Lung (tissue), 12 donors: ENCODE data around the gene TGFB3. TPM values are rescaled to one million over a fixed set of nuclear protein-coding genes. Genes with fewer than 3 reads are reported as not detected.

ENCODE experiments used
- ATAC-seq: fragments of 200-7000 bp; cut with Tn5 transposase; one replicate; pipeline ENCODE4 v1.9.1; 2020; ENCODE audit warnings: moderate number of reproducible peaks; ENCODE audit not compliant: insufficient read depth, low FRiP score
- DNase-seq, 3 donors: peaks; one replicate each; pipeline ENCODE4 v3.0.0-alpha.2; 2013 to 2017
- H3K27ac ChIP-seq, 2 donors: one replicate each; pipeline ENCODE4 v1.5.1; 2013; ENCODE audit warnings: mild to moderate bottlenecking in 2 of 2, moderate library complexity in 2 of 2, control low read depth in 1 of 2, inconsistent platforms in 1 of 2, low read depth in 1 of 2, low read length in 1 of 2
- H3K27me3 ChIP-seq, 3 donors: one replicate each; pipeline ENCODE4 v1.5.1; 2013; ENCODE audit warnings: low read length in 2 of 3; ENCODE audit not compliant: control insufficient read depth in 3 of 3, insufficient read depth in 3 of 3
- H3K36me3 ChIP-seq, 4 donors: one replicate each; pipeline ENCODE4 v1.5.1; 2013; ENCODE audit warnings: low read length in 4 of 4, mild to moderate bottlenecking in 1 of 4, moderate library complexity in 1 of 4; ENCODE audit not compliant: control insufficient read depth in 4 of 4, insufficient read depth in 4 of 4
- H3K4me1 ChIP-seq, 5 donors: one replicate each; pipeline ENCODE4 v1.5.1; 2013; ENCODE audit warnings: low read length in 5 of 5, mild to moderate bottlenecking in 2 of 5, moderate library complexity in 1 of 5; ENCODE audit not compliant: control insufficient read depth in 5 of 5, insufficient read depth in 5 of 5
- H3K4me3 ChIP-seq: one replicate; pipeline ENCODE4 v1.5.1; 2013; ENCODE audit warnings: mild to moderate bottlenecking, control low read depth, moderate library complexity
- H3K9ac ChIP-seq, 2 donors: one replicate each; pipeline ENCODE4 v1.5.1; 2013; ENCODE audit warnings: low read length in 2 of 2, control low read depth in 1 of 2; ENCODE audit not compliant: insufficient read depth in 1 of 2
- H3K9me3 ChIP-seq, 4 donors: one replicate each; pipeline ENCODE4 v1.5.1; 2013; ENCODE audit warnings: low read length in 3 of 4, mild to moderate bottlenecking in 1 of 4, moderate library complexity in 1 of 4; ENCODE audit not compliant: control insufficient read depth in 4 of 4, insufficient read depth in 3 of 4
- CTCF ChIP-seq: IDR thresholded peaks from 2 replicates; pipeline ENCODE4 v1.5.1; 2012; ENCODE audit warnings: mild to moderate bottlenecking; ENCODE audit errors: control extremely low read depth, extremely low read depth
- WGBS, 2 donors: extraction: QIAGEN DNeasy Blood & Tissue Kit; methylation state at CpG; one replicate each; pipeline ENCODE4 v1.1.7; 2013; 5-methylcytosine and 5-hydroxymethylcytosine counted together
- polyA plus RNA-seq, 2 donors: library from polyadenylated mRNA; stranded (reverse); fragments of 200-250 nt; gene quantifications; one replicate each; pipeline ENCODE4 v1.2.1, GENCODE V29; 2013
- total RNA-seq, 2 donors: library from RNA; depleted of rRNA in 1 of 2; stranded (reverse); fragments of >200 nt in 1 of 2; gene quantifications; one replicate each; pipeline ENCODE4 v1.2.1, GENCODE V29; 2014 to 2021
- donor health status: control.
- donor health status: control.
- donor health status: Bipolar disorder and iron deficiency.
- donor health status: healthy.
- donor health status: DM: yes; HTN: yes; CAD: no.

The TGFB3 gene
- total and polyA plus RNA-seq, 4 donors, result 7.7 to 47.7 (median 20.0) TPM

- ATAC-seq (no peak), DNase-seq (peak in 2 of 3 donors; percentile 24 to 40)
- H3K9ac ChIP-seq, result no peak overlapping the region
- peaks cover 0 to 3% (median 2%) of the 10 kb centered on the region in 4 donors for H3K36me3 ChIP-seq
- no peak overlapping the region for H3K27ac ChIP-seq
- no peak for TF ChIP-seq CTCF
- H3K4me1 ChIP-seq, result peaks cover 0 to 39% (median 19%) of the 10 kb centered on the region in 5 donors
- H3K9me3 ChIP-seq, result no peaks in the 10 kb centered on the region
- WGBS, 2 donors, result 66 to 76% methylated on average over 2 of the region's 2 CpGs
- H3K27me3 ChIP-seq, result no peaks in the 10 kb centered on the region
- no peak overlapping the region for H3K4me3 ChIP-seq
These were observed 2.9 kb upstream of the TGFB3 start for GRCh38 chr14:75984674-75985073.

GRCh38 chr14:75983019-75983358 is 1.2 kb upstream of the TGFB3 start:
- Histone ChIP-seq H3K4me3 (no peak overlapping the region), H3K27ac (peak overlapping the region; percentile 10 to 74), H3K27me3 (no peaks in the 10 kb centered on the region), H3K9me3 (no peaks in the 10 kb centered on the region), H3K36me3 (peaks cover 0 to 2% (median 0%) of the 10 kb centered on the region in 4 donors), H3K9ac (peak overlapping the region in 1 of 2 donors; percentile 20), H3K4me1 (peaks cover 0 to 52% (median 18%) of the 10 kb centered on the region in 5 donors)
- WGBS, 2 donors, result 46 to 49% methylated on average over 7 of the region's 7 CpGs
- TF ChIP-seq CTCF, result no peak
- ATAC-seq (no peak), DNase-seq (no peak)

GRCh38 chr14:75982266-75983018 is 647 bp upstream of the TGFB3 start:
- peak overlapping the region; percentile 66 for H3K4me3 ChIP-seq
- H3K9me3 ChIP-seq, result no peaks in the 10 kb centered on the region
- peak; percentile 37 for TF ChIP-seq CTCF
- ATAC-seq (peak; percentile 78), DNase-seq (peak; percentile 94 to 95 (median 94))
- peak overlapping the region; percentile 82 to 94 for H3K9ac ChIP-seq
- H3K36me3 ChIP-seq, result peaks cover 0 to 2% (median 0%) of the 10 kb centered on the region in 4 donors
- peak overlapping the region; percentile 93 for H3K27ac ChIP-seq
- no peaks in the 10 kb centered on the region for H3K27me3 ChIP-seq
- H3K4me1 ChIP-seq, result peaks cover 0 to 58% (median 18%) of the 10 kb centered on the region in 5 donors
- WGBS, 2 donors, result 0 to 1% methylated on average over 73 to 77 of the region's 77 CpGs
